Measurements from ENCODE around the gene AKR1E2.

The AKR1E2 gene

DNA sequence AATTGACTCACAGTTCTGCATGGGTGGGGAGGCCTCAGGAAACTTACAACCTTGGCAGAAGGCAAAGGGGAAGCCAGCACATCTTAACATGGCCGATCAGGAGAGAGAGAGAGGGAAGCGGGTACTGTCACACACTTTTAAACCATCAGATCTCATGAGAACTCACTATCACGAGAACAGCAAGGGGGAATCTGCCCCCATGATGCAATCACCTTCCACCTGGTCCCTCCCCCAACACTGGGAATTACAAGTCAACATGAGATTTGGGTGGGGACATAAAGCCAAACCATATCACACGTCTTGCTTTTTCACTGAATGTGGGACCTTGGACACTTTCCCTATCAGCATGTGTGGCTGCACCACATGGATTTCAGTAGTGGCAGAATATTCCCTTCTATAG lies 9.0 kb upstream of the AKR1E2 start:
- peaks cover 8% of the 10 kb centered on the region for H3K27me3 ChIP-seq (ENCODE audit: insufficient read depth, low read length, poor library complexity)
- TF ChIP-seq, protein P1, sequence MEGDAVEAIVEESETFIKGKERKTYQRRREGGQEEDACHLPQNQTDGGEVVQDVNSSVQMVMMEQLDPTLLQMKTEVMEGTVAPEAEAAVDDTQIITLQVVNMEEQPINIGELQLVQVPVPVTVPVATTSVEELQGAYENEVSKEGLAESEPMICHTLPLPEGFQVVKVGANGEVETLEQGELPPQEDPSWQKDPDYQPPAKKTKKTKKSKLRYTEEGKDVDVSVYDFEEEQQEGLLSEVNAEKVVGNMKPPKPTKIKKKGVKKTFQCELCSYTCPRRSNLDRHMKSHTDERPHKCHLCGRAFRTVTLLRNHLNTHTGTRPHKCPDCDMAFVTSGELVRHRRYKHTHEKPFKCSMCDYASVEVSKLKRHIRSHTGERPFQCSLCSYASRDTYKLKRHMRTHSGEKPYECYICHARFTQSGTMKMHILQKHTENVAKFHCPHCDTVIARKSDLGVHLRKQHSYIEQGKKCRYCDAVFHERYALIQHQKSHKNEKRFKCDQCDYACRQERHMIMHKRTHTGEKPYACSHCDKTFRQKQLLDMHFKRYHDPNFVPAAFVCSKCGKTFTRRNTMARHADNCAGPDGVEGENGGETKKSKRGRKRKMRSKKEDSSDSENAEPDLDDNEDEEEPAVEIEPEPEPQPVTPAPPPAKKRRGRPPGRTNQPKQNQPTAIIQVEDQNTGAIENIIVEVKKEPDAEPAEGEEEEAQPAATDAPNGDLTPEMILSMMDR (IDR thresholded peaks at IDR 0.05; ENCODE audit: borderline replicate concordance, extremely low read depth, low read length, poor library complexity, severe bottlenecking), result no peak
- no peak for TF ChIP-seq EZH2 (IDR thresholded peaks at IDR 0.05; ENCODE audit: borderline replicate concordance, low read depth, low read length, severe bottlenecking)
- no peak overlapping the region for H3K4me3 ChIP-seq (ENCODE audit: low read depth in 1 of 2, low read length in 2 of 2)
- no peak overlapping the region for H3K27ac ChIP-seq (ENCODE audit: low read length)
- H3K9me3 ChIP-seq (ENCODE audit: insufficient read depth, low read length, severe bottlenecking), result no peaks in the 10 kb centered on the region
- DNase-seq, result no peak
- H2AFZ ChIP-seq (ENCODE audit: low read depth, low read length), result no peak overlapping the region
- no peaks in the 10 kb centered on the region for H4K20me1 ChIP-seq (ENCODE audit: insufficient read depth, low read length)
- H3K4me2 ChIP-seq (ENCODE audit: insufficient read depth, low read length), result no peak overlapping the region
- H3K9ac ChIP-seq (ENCODE audit: low read depth, low read length), result no peak overlapping the region
- no peaks in the 10 kb centered on the region for H3K4me1 ChIP-seq (ENCODE audit: insufficient read depth, low read length)
- no peak for ATAC-seq (ENCODE audit: insufficient read depth, low read depth)
- H3K79me2 ChIP-seq (ENCODE audit: insufficient read depth, low read length), result no peaks in the 10 kb centered on the region
- no peaks in the 10 kb centered on the region for H3K36me3 ChIP-seq (ENCODE audit: insufficient read depth, low read length)

DNA sequence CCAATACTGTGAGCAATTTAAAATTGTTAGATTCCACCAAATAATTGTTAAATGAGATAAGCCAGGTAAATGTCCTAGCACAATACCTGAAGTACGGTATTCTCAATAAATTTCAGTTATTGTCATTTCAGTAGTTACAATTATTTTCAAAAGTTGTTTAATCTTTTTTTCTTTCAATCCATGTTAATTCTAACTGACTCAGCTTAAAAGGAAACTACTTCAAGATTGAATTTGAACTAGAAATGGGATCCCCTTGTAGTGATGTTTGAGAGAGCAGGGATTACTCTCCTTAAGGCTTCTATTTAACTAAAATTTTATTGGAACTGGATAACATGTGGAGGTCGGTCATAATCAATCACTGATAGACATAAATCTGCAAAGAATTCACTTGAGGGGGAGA lies 6.9 kb upstream of the AKR1E2 start:
- no peaks in the 10 kb centered on the region for H3K9me3 ChIP-seq (ENCODE audit: insufficient read depth, low read length, severe bottlenecking)
- no peak overlapping the region for H2AFZ ChIP-seq (ENCODE audit: low read depth, low read length)
- H3K27ac ChIP-seq (ENCODE audit: low read length), result no peak overlapping the region
- DNase-seq (no peak), ATAC-seq (ENCODE audit: insufficient read depth, low read depth) (no peak)
- no peak overlapping the region for H3K9ac ChIP-seq (ENCODE audit: low read depth, low read length)
- no peak overlapping the region for H3K4me3 ChIP-seq (ENCODE audit: low read depth in 1 of 2, low read length in 2 of 2)
- no peak overlapping the region for H3K4me2 ChIP-seq (ENCODE audit: insufficient read depth, low read length)
- H3K27me3 ChIP-seq (ENCODE audit: insufficient read depth, low read length, poor library complexity), result peaks cover 8% of the 10 kb centered on the region
- H4K20me1 ChIP-seq (ENCODE audit: insufficient read depth, low read length), result no peaks in the 10 kb centered on the region
- H3K79me2 ChIP-seq (ENCODE audit: insufficient read depth, low read length), result no peaks in the 10 kb centered on the region
- no peaks in the 10 kb centered on the region for H3K36me3 ChIP-seq (ENCODE audit: insufficient read depth, low read length)
- no peaks in the 10 kb centered on the region for H3K4me1 ChIP-seq (ENCODE audit: insufficient read depth, low read length)
- TF ChIP-seq, protein P1 (IDR thresholded peaks at IDR 0.05; ENCODE audit: borderline replicate concordance, extremely low read depth, low read length, poor library complexity, severe bottlenecking), result no peak
- no peak for TF ChIP-seq EZH2 (IDR thresholded peaks at IDR 0.05; ENCODE audit: borderline replicate concordance, low read depth, low read length, severe bottlenecking)

DNA sequence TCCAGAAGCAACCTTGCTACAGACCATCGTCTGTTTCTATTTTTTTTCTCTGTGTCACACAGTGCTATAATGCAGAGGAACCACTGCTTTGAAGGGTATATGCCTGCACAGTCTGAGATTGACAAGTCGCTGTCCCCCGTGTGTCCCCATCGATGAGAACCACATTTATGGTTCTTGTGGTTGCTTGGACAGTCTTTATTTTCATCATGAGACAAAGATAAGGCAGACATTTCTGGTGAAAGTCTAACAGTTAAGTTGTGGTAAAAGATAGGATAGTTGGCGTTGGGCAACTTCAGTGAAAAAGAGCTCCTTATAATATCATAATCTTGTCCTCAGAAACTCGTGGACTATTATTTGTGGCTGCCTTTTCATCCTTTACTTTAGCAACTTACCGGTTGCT lies 6.3 kb upstream of the AKR1E2 start:
- DNase-seq (no peak), ATAC-seq (ENCODE audit: insufficient read depth, low read depth) (no peak)
- TF ChIP-seq EZH2 (IDR thresholded peaks at IDR 0.05; ENCODE audit: borderline replicate concordance, low read depth, low read length, severe bottlenecking), result no peak
- TF ChIP-seq, protein P1 (IDR thresholded peaks at IDR 0.05; ENCODE audit: borderline replicate concordance, extremely low read depth, low read length, poor library complexity, severe bottlenecking), result no peak
- H3K4me3 ChIP-seq (ENCODE audit: low read depth in 1 of 2, low read length in 2 of 2), result no peak overlapping the region
- H3K27me3 ChIP-seq (ENCODE audit: insufficient read depth, low read length, poor library complexity), result peaks cover 8% of the 10 kb centered on the region
- no peaks in the 10 kb centered on the region for H3K9me3 ChIP-seq (ENCODE audit: insufficient read depth, low read length, severe bottlenecking)
- no peaks in the 10 kb centered on the region for H4K20me1 ChIP-seq (ENCODE audit: insufficient read depth, low read length)
- H2AFZ ChIP-seq (ENCODE audit: low read depth, low read length), result no peak overlapping the region
- no peaks in the 10 kb centered on the region for H3K79me2 ChIP-seq (ENCODE audit: insufficient read depth, low read length)
- H3K4me1 ChIP-seq (ENCODE audit: insufficient read depth, low read length), result no peaks in the 10 kb centered on the region
- no peak overlapping the region for H3K9ac ChIP-seq (ENCODE audit: low read depth, low read length)
- no peak overlapping the region for H3K4me2 ChIP-seq (ENCODE audit: insufficient read depth, low read length)
- no peak overlapping the region for H3K27ac ChIP-seq (ENCODE audit: low read length)
- no peaks in the 10 kb centered on the region for H3K36me3 ChIP-seq (ENCODE audit: insufficient read depth, low read length)

All from DND-41 (cell line).